HG03469 (cell line): ENCODE measurements around the gene C11orf52.
"Not testable (repeated sequence)": the region's sequence is repeated elsewhere in the genome, so short reads cannot be mapped to it uniquely, and the experiment has no call there.

Experiments used
- ATAC-seq: cut with Tn5 transposase; IDR thresholded peaks from one replicate; pipeline ENCODE4 v1.9.1; 2021; ENCODE audit warnings: mild to moderate bottlenecking, moderate library complexity, moderate number of reproducible peaks; ENCODE audit not compliant: unreplicated experiment

The C11orf52 gene

DNA sequence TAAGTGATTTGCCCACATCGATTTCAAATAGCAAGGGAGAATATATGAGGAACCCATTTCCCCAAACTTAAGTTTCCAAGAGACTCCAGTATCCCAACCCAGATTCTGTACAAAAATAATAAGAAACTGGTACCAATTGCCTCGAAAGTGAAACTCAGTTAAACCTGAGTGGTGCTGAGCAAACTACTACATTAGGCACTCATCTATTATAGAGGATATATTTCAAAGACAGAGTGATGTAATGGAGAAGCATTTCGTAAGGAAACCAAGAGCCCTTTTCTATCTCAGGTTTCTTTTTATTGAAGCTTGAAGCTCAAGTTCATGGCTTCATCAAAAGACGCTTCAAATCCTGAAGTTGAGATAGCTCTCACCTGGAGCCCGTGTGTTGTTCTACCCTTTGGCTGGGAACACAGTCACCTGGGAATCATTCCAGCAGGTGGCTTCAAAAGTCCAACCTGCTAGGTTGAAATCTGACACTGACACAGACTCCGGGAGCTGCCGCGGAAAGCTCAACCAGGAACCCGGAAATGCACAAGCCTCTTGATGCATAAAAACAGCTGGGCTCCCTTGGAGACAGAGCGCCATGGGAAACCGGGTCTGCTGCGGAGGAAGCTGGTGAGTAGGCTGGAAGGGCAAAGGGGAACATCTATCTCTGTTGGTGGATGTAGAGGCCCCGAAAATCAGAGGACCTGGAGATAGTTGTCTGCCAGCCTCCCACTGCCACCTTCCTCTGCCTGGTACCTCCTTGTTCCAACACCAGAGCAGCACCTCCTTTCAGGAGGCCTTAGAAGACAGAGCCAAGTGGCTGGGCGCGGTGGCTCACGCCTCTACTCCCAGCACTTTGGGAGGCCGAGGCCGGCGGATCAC, at the start of gene C11orf52:
Gene C11orf52, plus strand, starts transcription at position 524 of the 867 bp plus-strand sequence. Its CDS starts 60 bp downstream, at position 584.
- ATAC-seq = no peak

GRCh38 chr11:111870113-111870512, 48.6 kb upstream of the C11orf52 start:
- no peak for ATAC-seq

GRCh38 chr11:111870522-111870885, 48.2 kb upstream of the C11orf52 start:
- ATAC-seq = no peak

DNA sequence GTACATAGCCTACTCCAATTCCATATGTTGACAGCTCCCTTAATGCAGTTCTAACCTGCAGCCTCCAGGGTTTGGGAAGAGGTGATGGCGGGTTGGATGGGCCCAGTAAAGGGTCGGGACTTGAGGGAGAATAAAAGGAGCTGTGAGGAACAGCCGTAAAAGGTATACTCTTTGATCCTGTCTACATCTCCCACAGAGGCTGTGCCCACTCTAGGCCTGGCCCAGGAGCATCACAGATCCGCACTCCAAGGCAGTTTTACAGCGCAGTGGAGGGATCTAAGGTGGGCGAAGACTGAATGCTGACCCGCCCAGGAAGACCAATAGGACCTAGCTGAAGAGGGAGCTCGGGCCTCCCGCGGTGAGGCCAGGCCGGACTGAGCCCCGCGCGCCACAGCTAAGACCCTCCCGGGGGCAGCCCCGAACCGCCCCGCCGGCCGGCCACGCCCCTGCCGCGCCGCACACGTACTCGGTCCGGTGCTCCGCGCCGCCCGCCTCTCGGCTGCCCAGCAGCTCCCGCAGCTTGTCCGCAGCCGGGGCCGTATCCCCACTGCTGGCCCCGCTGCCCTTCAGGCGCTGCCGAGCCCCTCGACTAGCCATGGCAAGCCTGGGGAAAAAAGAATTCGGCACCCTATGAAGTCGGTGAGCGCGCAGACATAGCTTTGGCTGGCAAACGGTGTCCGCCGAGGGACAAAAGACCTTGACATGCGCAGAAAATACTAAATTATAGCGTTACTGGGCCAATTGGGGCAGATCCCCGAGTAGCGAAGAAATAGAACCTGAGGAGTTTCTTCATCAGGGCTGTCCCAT, 47.6 kb upstream of the C11orf52 start, which contains the start of gene ALG9:
Gene ALG9, minus strand, starts transcription at position 696 of the 807 bp plus-strand sequence. Its CDS starts 99 bp downstream, at position 597.
- peak; percentile 74 for ATAC-seq

GRCh38 chr11:111871693-111872161, 47.0 kb upstream of the C11orf52 start:
- no peak for ATAC-seq

GRCh38 chr11:111878385-111878848, 40.3 kb upstream of the C11orf52 start:
- ATAC-seq = peak; percentile 5

- peak; percentile 70 for ATAC-seq
Measured at GRCh38 chr11:111878849-111879636, 39.7 kb upstream of the C11orf52 start, which contains the start of the genes CFAP68 and FDXACB1. CFAP68 (plus strand) TSS chr11:111879541; CDS start chr11:111879561, 20 bp downstream. FDXACB1 (minus strand) TSS chr11:111879165; CDS start chr11:111879132, 33 bp downstream.

DNA sequence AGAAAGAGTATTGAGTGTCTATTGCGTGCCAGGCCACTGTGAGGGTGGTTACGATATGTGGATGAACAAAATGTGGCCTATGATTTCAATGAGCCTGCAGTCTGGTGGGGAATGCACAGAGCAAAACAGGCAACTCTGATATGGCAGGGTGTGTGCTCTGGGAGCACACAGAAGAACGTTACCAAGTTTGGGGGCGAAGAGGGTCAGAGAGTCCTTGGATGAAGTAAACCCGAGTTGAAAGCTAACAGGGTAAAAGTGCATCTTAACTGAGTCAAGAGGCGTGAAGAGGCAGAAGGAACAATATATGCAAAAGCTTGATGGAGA, 39.1 kb upstream of the C11orf52 start:
- no peak for ATAC-seq

DNA sequence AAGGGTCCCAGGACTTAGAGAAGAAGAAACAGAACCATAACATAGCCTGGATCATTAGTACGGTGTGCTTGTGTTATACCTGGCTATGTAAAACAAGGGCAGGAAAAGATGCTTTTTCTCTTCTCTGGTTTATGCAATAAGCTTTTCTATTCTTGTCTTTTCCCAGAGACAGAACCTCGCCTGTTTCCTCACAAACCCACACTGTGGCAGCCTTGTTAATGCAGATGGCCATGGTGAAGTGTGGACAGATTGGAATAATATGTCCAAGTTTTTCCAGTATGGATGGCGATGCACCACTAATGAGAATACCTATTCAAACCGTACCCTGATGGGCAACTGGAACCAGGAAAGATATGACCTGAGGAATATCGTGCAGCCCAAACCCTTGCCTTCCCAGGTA, 36.5 kb upstream of the C11orf52 start:
- ATAC-seq = no peak

DNA sequence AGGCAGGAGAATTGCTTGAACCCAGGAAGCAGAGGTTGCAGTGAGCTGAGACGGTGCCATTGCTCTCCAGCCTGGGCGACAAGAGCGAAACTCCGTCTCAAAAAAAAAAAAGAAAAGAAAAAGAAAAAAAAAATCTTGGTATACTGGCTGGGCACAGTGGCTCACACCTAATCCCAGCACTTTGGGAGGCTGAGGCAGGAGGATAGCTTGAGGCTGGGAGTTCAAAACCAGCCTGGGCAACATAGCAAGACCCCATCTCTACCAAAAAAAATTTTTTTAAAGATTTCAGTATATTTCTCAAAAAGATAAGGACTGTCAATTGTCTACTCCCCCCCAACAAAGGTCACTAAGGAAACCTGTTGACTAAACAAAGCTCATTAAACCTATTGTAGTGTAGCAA, 33.7 kb upstream of the C11orf52 start:
- not testable (repeated sequence) for ATAC-seq

GRCh38 chr11:111886032-111886431, 32.7 kb upstream of the C11orf52 start:
- no peak for ATAC-seq

GRCh38 chr11:111886844-111887243, 31.9 kb upstream of the C11orf52 start:
- no peak for ATAC-seq

GRCh38 chr11:111905411-111905810, 13.3 kb upstream of the C11orf52 start:
- no peak for ATAC-seq

DNA sequence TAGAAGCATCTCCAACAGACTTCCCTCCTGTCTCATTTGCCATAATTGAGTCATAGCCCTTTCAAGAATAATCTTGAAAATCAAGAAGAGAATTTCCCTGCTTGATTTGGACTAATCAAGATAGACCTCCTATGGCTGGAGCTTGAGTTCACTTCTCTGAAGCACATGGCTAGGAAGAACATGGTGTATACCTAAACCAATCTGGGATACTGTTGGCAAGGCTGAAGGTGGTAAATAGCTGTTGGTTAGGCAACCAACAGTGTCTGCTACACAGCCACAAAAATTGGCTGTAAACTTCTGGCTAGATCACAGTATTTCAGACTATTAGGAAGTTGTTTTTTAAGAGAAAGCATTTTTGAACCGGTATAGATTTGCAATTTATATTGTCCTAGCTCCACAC, 12.0 kb upstream of the C11orf52 start:
- ATAC-seq = no peak

GRCh38 chr11:111908639-111909305, 9.9 kb upstream of the C11orf52 start:
- no peak for ATAC-seq

DNA sequence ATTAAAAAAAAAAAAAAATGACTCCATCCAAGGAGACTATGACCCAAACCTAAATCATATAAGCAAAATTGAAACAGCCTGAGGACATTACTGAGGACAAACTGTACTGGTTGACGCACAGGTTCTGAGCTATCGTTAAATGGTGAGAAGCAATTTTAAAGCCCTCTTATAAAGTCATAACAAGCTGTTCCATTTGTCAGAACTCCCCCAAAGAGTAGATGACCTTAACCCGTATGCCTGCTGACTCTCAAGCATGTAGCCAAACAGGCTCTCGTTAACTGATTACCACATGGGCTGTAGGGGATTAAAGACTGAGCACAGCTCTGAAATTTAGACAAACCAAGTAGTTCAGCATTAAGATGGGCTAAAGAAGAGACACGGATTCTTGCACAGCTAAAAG, 9.3 kb upstream of the C11orf52 start:
- no peak for ATAC-seq

DNA sequence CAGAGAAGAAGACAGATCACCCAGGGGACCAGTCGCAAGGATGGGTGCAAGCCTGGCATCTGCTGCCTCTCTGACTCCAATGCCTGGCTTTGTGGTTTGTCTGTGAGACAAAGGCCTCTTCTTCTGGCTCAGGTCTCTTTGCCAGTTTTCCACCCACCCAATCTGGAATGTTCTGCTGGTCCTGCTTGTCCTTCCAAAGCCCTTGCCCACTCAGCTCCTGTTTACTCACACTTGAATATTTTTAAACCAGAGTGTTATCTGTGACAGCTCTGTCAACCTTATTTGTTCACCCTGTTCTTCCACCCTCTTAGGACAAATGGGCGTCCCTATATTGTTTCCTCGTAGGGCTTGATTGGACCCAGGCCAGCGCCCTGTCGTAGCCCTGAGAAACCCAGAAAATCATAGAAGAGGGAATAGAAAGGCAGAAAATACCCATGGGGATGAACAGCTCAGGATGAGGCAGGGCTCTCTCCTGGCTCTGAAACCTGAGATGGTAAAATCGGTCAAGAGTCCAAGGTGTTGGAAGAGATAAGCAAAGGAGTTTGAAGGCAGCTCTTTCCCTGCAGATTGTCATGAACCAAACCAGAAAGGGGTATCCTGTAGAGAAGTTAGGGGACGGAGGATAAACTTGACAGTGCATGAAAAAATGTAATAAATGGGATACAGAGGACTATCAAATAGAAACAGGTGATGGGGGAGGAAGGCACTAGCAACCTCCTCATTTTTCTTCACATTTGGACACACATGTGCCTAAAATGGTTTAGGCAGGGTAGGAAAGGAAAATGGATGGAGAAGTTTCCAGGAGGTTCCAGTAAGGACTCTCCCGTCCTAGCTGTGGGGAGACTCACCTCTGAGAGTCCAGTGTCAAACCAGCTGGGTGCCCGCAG, 7.8 kb upstream of the C11orf52 start:
- ATAC-seq = no peak

- ATAC-seq = no peak
Measured at GRCh38 chr11:111911563-111912401, 6.9 kb upstream of the C11orf52 start, which contains the start of gene CRYAB. CRYAB (minus strand) TSS chr11:111911770; CDS start chr11:111911724, 46 bp downstream.
